ENCODE data around the gene CLTB. TPM values are rescaled to one million over a fixed set of nuclear protein-coding genes. Genes with fewer than 3 reads are reported as not detected.

CLTB gene
- total and polyA plus RNA-seq, 2 of the 13 experiments (the other 11 are each of a cell fraction or from before 2014, with no cell fraction given): 23.3 to 33.8 TPM

- no peak for TF ChIP-seq ZNF264 (CRISPR knock-in tag; IDR thresholded peaks at IDR 0.05)
- TF ChIP-seq CCAR2 (optimal IDR thresholded peaks at IDR 0.05; ENCODE audit: low read depth, low read length): no peak
- peak; percentile 86; the same call in 1 of the 2 replicates for TF ChIP-seq ZNF136 (CRISPR knock-in tag; IDR thresholded peaks at IDR 0.05; ENCODE audit: low read depth)
- TF ChIP-seq, protein P1, sequence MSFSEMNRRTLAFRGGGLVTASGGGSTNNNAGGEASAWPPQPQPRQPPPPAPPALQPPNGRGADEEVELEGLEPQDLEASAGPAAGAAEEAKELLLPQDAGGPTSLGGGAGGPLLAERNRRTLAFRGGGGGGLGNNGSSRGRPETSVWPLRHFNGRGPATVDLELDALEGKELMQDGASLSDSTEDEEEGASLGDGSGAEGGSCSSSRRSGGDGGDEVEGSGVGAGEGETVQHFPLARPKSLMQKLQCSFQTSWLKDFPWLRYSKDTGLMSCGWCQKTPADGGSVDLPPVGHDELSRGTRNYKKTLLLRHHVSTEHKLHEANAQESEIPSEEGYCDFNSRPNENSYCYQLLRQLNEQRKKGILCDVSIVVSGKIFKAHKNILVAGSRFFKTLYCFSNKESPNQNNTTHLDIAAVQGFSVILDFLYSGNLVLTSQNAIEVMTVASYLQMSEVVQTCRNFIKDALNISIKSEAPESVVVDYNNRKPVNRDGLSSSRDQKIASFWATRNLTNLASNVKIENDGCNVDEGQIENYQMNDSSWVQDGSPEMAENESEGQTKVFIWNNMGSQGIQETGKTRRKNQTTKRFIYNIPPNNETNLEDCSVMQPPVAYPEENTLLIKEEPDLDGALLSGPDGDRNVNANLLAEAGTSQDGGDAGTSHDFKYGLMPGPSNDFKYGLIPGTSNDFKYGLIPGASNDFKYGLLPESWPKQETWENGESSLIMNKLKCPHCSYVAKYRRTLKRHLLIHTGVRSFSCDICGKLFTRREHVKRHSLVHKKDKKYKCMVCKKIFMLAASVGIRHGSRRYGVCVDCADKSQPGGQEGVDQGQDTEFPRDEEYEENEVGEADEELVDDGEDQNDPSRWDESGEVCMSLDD (CRISPR knock-in tag; IDR thresholded peaks at IDR 0.05; ENCODE audit: borderline replicate concordance): no peak
- peak; percentile 65; the same call in 1 of the 2 replicates for TF ChIP-seq ZNF335 (CRISPR knock-in tag; IDR thresholded peaks at IDR 0.05)
- no peak for TF ChIP-seq FOSL1 (CRISPR knock-in tag; IDR thresholded peaks at IDR 0.05; ENCODE audit: borderline replicate concordance)
- TF ChIP-seq ZNF713 (CRISPR knock-in tag; IDR thresholded peaks at IDR 0.05): no peak
- no peak for TF ChIP-seq PCBP1 (IDR thresholded peaks at IDR 0.05; ENCODE audit: borderline replicate concordance, low read depth, low read length)
- no peak for TF ChIP-seq ZNF496 (CRISPR knock-in tag; IDR thresholded peaks at IDR 0.05; ENCODE audit: insufficient replicate concordance)
- peak; percentile 54 for TF ChIP-seq ARNT2 (CRISPR knock-in tag; IDR thresholded peaks at IDR 0.05; ENCODE audit: low read depth)
- 0 out of 2 replicates have a peak, but pooled peaks have one; percentile 38 for TF ChIP-seq ZNF234 (CRISPR knock-in tag; conservative IDR thresholded peaks at IDR 0.05)
- TF ChIP-seq, protein P2, sequence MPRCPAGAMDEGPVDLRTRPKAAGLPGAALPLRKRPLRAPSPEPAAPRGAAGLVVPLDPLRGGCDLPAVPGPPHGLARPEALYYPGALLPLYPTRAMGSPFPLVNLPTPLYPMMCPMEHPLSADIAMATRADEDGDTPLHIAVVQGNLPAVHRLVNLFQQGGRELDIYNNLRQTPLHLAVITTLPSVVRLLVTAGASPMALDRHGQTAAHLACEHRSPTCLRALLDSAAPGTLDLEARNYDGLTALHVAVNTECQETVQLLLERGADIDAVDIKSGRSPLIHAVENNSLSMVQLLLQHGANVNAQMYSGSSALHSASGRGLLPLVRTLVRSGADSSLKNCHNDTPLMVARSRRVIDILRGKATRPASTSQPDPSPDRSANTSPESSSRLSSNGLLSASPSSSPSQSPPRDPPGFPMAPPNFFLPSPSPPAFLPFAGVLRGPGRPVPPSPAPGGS (CRISPR knock-in tag; IDR thresholded peaks at IDR 0.05): 0 out of 2 replicates have a peak, but pooled peaks have one; percentile 57
- TF ChIP-seq ZNF607 (CRISPR knock-in tag; IDR thresholded peaks at IDR 0.05; ENCODE audit: borderline replicate concordance): no peak; the same call in 1 of the 2 replicates
- no peak for TF ChIP-seq ZNF263 (CRISPR knock-in tag; IDR thresholded peaks at IDR 0.05)
- peak; percentile 88; the same call in 1 of the 2 replicates for TF ChIP-seq ZNF619 (CRISPR knock-in tag; IDR thresholded peaks at IDR 0.05)
- TF ChIP-seq CREB1 (IDR thresholded peaks at IDR 0.05): peak; percentile 58; the same call in 1 of the 2 replicates
- TF ChIP-seq CREB1 (CRISPR knock-in tag; IDR thresholded peaks at IDR 0.05): peak; percentile 92
- TF ChIP-seq ZNF839 (CRISPR knock-in tag; IDR thresholded peaks at IDR 0.05; ENCODE audit: borderline replicate concordance): peak; percentile 11; the same call in 1 of the 2 replicates
- TF ChIP-seq TP53 (CRISPR knock-in tag; conservative IDR thresholded peaks at IDR 0.05): no peak; the same call in 1 of the 2 replicates
- TF ChIP-seq, protein P3, sequence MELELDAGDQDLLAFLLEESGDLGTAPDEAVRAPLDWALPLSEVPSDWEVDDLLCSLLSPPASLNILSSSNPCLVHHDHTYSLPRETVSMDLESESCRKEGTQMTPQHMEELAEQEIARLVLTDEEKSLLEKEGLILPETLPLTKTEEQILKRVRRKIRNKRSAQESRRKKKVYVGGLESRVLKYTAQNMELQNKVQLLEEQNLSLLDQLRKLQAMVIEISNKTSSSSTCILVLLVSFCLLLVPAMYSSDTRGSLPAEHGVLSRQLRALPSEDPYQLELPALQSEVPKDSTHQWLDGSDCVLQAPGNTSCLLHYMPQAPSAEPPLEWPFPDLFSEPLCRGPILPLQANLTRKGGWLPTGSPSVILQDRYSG (CRISPR knock-in tag; IDR thresholded peaks at IDR 0.05): no peak
- TF ChIP-seq, protein P4, sequence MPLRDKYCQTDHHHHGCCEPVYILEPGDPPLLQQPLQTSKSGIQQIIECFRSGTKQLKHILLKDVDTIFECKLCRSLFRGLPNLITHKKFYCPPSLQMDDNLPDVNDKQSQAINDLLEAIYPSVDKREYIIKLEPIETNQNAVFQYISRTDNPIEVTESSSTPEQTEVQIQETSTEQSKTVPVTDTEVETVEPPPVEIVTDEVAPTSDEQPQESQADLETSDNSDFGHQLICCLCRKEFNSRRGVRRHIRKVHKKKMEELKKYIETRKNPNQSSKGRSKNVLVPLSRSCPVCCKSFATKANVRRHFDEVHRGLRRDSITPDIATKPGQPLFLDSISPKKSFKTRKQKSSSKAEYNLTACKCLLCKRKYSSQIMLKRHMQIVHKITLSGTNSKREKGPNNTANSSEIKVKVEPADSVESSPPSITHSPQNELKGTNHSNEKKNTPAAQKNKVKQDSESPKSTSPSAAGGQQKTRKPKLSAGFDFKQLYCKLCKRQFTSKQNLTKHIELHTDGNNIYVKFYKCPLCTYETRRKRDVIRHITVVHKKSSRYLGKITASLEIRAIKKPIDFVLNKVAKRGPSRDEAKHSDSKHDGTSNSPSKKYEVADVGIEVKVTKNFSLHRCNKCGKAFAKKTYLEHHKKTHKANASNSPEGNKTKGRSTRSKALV (CRISPR knock-in tag; IDR thresholded peaks at IDR 0.05): no peak
- TF ChIP-seq, protein P5, sequence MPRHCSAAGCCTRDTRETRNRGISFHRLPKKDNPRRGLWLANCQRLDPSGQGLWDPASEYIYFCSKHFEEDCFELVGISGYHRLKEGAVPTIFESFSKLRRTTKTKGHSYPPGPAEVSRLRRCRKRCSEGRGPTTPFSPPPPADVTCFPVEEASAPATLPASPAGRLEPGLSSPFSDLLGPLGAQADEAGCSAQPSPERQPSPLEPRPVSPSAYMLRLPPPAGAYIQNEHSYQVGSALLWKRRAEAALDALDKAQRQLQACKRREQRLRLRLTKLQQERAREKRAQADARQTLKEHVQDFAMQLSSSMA (CRISPR knock-in tag; IDR thresholded peaks at IDR 0.05): no peak
Observed at GRCh38 chr5:176388444-176389134, 27.8 kb downstream of the CLTB start, which contains the start of the genes HIGD2A and NOP16 (continued).

Measured in HepG2 (cell line).